GM18498 (cell line): Measurements from ENCODE around the gene SPATA9.

Experiments used
- ATAC-seq: cut with Tn5 transposase; IDR thresholded peaks from one replicate; pipeline ENCODE4 v1.9.1; 2021; ENCODE audit warnings: mild to moderate bottlenecking, moderate library complexity; ENCODE audit not compliant: unreplicated experiment

Gene SPATA9, protein sequence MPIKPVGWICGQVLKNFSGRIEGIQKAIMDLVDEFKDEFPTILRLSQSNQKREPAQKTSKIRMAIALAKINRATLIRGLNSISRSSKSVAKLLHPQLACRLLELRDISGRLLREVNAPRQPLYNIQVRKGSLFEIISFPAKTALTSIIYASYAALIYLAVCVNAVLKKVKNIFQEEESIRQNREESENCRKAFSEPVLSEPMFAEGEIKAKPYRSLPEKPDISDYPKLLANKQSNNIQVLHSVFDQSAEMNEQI

DNA sequence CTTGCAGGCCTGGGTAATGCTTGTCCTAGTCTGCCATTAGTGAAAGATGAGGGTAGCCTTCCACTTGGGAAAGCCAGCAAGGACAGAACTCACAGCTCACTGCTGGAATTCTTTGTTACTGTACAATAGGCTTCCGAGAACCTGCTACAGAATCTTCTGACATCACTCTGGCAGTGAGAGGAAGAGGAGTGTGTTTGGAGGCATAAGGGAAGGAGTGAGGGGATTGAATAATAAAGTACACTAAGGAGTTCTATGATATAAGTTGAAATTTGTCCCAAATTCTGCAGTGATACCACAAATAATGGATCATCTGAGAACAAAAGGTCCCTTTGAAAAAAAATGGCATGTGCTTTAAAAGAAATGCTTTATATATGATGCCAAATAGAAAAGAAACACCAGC, at the start of gene SPATA9:
Gene SPATA9 (minus strand): TSS at position 101 of the 400 bp plus-strand sequence. CDS start 137 bp downstream, outside the sequence.
- no peak for ATAC-seq

DNA sequence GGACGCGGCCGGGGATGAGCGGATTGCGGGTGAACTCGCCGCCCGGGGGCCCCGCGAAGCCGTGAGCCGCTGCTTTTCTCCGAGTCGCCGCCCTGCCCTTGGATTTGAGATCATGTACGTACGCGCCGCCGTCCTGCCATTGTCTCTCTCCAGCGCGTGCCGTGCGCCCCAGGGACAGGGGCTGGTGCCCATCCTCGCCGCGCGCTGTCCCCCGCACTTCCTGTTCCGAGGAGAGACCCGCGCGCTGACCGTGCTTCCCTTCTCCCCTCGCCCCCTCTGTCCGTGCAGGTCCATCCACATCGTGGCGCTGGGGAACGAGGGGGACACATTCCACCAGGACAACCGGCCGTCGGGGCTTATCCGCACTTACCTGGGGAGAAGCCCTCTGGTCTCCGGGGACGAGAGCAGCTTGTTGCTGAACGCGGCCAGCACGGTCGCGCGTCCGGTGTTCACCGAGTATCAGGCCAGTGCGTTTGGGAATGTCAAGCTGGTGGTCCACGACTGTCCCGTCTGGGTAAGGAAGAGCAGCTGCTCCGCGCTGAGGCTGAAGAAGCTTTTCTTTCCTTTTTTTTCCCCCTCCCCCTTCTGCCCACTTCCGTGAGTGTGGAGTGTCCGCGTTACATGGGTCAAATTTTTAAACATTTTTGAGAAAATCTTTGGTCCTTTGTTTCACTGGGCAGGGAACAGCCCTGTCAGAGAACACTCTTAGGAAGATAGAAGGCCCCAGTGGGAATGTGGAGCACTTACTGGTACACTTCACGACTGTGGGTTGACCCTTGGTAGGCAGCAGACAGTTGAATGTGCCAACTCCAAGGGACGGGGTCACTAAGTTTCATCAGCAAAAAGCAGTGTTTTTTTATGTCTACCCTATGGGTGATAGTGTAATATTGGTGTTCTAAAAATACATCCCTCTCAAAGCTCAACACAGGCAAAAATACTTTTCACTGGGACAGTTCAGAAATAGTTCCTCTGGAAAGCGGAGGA, 49.1 kb upstream of the SPATA9 start:
- ATAC-seq = peak; percentile 35

DNA sequence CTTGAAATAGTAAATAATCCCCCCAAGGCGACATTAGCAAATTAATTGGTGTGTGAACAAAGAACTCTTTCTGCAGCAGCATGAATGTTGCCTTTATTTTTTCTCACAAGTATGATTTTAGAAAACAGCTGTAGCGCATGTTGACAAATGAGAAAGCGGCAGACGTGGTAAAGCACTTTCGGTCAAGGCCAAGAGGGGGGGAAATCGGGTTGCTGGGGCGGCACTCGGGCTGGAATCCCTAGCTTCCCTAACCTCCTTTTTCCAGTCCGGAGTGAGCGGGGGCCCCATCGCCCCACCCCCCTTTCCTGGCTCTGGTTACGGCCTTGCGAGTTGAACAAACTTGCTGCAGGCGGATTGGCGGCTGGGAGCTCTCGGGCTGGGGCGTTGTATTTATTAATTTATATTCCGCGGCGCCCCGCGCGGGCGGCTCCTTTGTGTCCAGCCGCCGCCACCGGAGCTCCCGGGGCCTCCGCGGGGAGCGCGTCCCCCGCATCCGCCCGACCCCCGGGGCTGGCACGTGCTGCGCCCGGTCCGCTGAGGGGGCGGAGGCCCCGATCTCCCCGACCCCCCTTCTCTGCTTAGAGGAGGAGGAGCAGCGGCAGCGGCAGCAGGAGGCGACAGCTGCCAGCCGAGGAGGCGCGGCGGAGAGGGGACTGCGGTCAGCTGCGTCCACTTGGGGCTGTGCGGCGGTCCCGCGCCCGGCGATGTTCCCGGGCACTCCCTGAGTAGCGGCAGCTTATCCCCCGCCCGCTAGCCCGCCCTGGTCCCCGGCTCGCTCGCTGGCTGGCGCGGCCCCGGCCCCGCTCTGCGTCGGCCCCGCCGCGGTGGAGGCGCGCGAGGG, 48.2 kb upstream of the SPATA9 start, which contains the start of gene RHOBTB3:
Gene RHOBTB3 (plus strand): TSS at position 607 of the 841 bp plus-strand sequence. CDS start 347 bp downstream, outside the sequence.
- peak; percentile 68 for ATAC-seq

DNA sequence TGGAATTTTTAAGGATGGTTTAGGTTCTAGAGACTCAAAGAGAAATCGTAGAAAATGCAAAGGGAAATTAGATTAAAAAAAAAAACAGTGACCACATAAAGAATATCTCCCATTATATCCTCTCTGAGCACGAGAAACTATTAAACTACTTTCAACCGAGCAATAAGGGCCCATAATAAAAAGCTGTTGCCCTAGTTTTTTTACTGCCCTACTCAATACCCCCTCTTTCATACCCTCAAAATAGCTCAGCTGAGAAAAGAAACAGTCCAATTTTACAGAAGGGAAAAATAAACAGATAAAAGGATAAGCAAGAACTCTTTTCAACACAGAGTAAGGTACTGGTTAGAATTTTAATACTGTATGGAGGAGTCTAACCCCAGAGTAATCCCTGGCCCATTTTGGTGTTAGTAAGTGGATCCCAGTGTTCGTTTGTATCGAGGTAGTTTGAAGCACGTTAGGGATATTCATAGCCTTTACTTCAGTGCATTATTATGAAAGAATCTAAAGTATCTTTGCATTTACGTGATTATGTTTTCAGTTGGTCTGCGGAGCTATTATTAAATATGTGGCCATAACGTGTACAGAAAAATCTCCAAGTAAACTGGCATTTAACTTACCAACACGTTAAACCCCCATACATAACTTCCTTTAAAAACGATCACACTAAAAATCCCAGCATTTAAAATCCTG, 47.4 kb upstream of the SPATA9 start:
- no peak for ATAC-seq

GRCh38 chr5:95729115-95730010, 46.6 kb upstream of the SPATA9 start:
- ATAC-seq = no peak

DNA sequence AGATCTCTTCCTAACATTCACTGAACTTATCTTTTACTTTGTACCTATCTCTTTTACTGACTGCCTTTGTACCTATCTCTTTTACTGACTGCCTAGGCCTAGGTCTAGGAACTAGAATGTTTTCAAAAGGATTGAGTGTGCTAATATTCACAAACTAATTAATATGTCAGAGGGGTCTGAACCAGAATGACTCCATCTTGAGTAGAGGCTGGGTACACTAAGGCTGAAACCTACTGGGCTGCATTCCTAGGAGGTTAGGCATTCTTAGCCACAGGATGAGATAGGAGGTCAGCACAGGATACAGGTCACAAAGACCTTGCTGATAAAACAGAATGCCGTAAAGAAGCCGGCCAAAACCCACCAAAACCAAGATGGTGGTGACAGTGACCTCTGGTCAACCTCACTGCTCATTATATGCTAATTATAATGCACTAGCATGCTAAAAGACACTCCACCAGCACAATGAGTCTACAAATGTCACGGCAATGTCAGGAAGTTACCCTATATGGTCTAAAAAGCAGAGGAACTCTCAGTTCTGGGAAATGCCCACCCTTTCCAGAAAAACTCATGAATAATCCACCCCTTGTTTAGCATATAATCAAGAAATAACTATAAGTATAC, 45.8 kb upstream of the SPATA9 start:
- ATAC-seq = no peak

DNA sequence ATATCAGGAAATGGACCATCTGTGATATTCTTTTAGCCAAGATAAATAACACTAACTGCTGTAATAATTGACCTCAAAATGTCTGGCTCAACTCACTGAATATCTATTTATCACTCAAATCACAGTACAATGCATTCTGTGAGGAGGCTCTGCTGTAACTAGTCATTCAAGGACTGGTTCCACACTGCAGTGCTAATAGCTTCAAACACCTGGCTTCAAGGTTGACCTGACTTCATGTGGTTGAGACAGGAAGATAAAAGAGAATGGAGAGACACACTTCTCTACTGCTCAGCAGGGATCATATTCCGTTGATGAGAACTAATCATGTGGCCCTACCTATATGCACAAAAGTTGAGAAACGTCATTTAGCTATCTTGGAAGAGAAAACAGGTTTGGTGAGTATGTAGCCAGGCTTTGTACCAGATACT, 45.0 kb upstream of the SPATA9 start:
- ATAC-seq = peak; percentile 18

GRCh38 chr5:95726811-95727763, 44.3 kb upstream of the SPATA9 start:
- ATAC-seq = no peak

DNA sequence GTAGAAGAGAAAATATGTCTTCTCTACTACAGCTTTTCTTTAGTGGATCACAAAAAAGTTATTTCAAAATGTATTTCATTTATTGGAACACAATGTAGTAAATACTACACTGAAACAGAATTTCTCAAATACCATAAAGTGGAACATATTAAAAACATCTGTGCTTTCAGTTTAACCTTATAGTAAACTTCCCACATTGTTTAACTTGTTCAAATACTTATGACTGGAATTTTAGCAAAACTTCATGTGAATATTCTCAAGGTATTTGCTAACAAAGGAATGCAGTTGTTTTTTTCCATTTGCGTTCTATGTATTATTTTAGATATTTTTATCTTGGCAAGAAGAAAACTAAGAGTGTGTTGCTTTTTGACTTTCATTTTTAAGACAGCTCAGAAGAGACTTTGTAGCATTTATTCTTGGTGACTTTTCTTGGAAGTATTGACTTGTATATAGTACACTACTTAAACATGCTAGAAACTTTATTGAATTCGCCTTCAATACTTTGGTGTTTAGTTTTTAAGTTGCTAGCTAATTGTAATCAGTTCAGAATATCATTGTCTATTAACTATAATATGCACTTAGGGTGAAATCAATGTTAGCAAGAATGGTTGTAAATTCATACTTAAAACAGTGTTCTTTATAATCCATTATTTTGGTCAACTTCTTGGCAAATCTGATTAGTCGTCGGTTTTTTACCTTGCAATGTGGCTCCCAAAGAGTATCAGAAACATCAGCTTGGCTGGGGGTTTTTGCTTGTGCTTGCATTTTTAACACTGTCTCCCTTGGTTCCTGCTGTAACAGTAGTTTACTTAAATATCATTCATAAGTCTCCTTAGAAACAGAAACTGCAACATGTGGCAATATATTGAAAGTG, 43.4 kb upstream of the SPATA9 start:
- ATAC-seq = peak; percentile 47

DNA sequence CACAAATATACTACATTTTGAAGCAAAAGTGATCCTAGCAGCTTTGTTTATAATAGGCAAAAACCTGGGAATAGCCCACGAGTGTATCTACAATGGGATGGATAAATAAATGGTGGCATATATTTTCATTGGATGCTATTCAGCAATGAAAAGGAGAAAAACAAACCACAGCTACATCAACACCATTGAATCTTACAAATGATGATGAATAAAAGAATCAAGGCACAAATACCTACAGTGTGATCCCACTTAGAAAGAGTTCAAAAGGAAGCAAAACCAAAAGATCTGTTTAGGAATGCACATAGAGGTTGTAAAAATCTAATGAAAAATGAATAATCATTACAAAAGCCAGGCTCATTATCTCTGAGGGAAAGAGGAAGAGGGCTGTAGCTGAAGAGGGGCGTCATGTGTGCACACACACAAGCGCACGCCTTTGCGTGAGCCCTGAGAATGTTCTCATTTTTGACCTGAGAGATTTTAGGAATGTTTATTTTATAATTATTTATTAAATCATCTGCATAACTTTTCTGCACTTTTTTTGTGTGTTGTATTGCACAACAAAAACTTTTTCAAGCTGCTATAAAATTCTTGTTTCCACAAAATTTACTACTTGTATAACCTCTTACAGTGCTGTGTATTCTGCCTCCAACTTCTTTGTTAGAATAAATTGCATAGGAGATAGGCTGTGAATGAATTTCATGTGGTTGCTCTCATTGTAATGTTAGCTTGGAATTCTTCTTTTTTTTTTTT, 42.5 kb upstream of the SPATA9 start:
- no peak for ATAC-seq

- no peak for ATAC-seq
Measured at GRCh38 chr5:95723632-95724369, 41.0 kb upstream of the SPATA9 start.

DNA sequence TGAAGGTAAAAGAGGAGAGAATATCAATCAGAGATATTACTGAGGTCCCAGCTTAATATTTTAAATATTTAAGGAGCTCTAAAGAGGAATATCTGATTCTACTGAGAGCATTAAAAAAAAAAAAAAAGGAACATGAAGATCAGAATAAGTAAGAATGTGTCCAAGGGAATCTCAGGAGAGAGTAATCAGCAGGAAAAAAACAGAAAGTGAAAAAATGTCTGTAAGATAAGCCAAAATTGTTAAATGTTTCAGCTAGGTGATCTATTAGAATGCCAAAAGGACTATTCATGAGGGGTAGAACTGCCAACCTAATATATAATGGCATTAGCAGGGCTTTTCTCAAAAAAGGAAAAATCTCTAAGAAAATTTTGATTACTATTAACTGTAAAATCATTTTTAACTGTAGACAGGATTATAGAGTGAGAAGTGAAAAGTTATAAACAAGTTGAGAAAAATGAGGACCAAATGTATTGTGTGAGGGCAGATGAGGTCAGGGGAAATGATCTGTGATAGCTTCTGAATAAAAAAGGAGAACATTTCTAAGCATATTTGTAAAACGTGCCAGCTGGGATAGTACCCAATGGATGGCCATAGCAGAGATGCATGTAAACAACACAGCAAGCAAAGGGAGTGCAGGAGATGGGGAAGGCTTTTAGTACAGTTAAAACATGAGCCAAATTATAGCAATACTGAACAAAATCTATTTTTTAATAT, 38.9 kb upstream of the SPATA9 start:
- no peak for ATAC-seq

DNA sequence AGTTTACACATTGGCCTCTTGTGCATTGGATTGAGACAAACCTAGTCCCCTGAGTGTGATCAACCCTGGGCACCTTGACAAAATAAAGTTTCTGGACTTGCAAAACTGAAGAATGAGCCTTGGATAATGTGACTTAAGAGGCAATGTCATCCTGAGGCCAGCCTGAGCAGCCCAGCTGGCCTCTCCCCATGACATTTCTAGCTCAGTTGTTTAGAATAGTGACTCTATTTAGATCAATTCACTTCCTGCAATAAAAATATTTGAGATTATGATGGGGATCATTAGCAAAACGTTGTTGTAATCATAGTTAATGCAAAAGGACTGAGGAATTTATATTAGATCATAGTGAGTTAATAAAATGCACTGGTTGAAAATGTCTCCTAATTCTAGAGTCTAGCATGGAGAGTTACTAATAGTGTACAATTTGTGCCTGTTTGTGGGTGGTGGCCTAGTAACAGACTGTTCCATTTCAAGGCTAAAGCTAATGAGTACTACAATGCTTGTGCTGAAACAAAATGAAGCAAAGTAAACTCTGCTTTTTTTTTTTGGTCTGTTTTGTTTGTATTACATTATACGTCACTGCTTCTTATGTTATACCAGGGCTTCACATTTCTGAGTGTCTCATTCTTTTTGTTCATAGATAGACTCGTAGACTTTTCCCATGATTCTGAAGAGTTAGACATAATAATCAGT, 37.4 kb upstream of the SPATA9 start:
- ATAC-seq = no peak

DNA sequence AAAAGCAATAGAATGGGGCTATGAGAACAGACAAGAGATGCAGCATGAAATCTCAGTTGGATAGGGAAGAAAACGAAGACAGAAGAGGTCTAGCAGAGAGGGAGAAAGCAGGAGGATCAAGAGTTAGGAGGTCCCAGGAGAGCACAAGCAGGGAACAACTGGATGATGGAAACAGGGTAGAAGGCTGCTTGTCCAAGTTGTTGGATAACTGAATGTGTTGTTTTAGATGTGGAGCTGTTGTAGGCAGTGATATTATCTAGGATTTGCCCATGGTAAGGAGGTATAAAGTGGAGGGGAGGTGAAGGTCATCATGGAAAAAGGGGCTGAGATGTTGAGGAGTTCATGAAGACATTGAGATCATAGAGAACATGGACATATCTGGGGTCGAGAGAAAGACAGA, 35.9 kb upstream of the SPATA9 start:
- no peak for ATAC-seq
